Measurements from ENCODE around the gene MTMR8.

MTMR8 gene

DNA sequence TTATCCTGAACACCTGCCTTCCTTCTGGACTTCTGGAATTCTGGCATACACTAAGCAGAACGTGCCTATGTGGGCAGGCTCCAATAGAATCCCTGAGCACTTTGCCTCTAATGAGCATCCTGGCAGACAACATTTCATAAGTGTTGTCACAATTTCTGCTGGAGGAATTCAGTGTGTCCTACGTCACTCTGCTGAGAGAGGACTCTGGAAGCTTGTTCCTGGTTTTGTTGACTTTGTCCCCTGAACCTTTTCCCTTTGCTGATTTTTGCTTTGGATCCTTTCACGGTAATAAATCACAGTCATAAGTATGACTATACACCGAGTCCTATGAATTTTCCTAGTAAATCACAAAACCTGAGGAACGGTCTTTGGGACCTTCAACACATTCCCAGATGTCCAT, 43.2 kb downstream of the MTMR8 start:
- no peak for TF ChIP-seq CTCF (IDR thresholded peaks at IDR 0.05; ENCODE audit: low read depth, low read length, missing control alignments)
- no peak overlapping the region for H3K4me3 ChIP-seq (ENCODE audit: low read depth, low read length)
- DNase-seq (ENCODE audit: low read depth), result no peak

- DNase-seq (ENCODE audit: low read depth), result no peak
- H3K4me3 ChIP-seq (ENCODE audit: low read depth, low read length), result no peak overlapping the region
- no peak for TF ChIP-seq CTCF (IDR thresholded peaks at IDR 0.05; ENCODE audit: low read depth, low read length, missing control alignments)
Measured at GRCh38 chrX:64350521-64350920, 44.7 kb downstream of the MTMR8 start.

- no peak overlapping the region for H3K4me3 ChIP-seq (ENCODE audit: low read depth, low read length)
- no peak for TF ChIP-seq CTCF (IDR thresholded peaks at IDR 0.05; ENCODE audit: low read depth, low read length, missing control alignments)
- no peak for DNase-seq (ENCODE audit: low read depth)
Measured at GRCh38 chrX:64350047-64350446, 45.2 kb downstream of the MTMR8 start.

- no peak for DNase-seq (ENCODE audit: low read depth)
- no peak overlapping the region for H3K4me3 ChIP-seq (ENCODE audit: low read depth, low read length)
- no peak for TF ChIP-seq CTCF (IDR thresholded peaks at IDR 0.05; ENCODE audit: low read depth, low read length, missing control alignments)
Measured at GRCh38 chrX:64342811-64343210, 52.4 kb downstream of the MTMR8 start.

- no peak overlapping the region for H3K4me3 ChIP-seq (ENCODE audit: low read depth, low read length)
- TF ChIP-seq CTCF (IDR thresholded peaks at IDR 0.05; ENCODE audit: low read depth, low read length, missing control alignments), result no peak
- no peak for DNase-seq (ENCODE audit: low read depth)
Measured at GRCh38 chrX:64338296-64338695, 57.0 kb downstream of the MTMR8 start.

DNA sequence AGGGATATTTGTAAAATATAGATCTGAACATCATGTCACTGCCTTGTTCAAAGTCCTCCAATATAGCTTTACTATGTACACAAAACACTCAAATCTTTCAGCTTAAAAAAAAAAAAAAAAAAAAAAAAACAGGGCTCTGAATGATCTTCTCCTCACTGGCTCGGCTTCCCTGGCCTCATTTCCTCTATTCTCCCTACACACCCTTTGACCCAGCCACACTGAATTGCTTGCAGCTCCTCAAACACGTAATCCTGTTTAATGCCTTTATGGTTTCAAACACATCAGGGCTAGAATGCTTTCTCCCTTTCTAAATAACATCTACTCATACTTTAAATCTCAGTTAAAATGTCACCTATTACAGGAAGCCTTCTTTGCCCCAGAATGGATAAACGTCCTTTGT, 60.8 kb downstream of the MTMR8 start:
- TF ChIP-seq CTCF (IDR thresholded peaks at IDR 0.05; ENCODE audit: low read depth, low read length, missing control alignments), result no peak

GRCh38 chrX:64330284-64330683, 65.0 kb downstream of the MTMR8 start:
- H3K4me3 ChIP-seq (ENCODE audit: low read depth, low read length), result no peak overlapping the region
- no peak for DNase-seq (ENCODE audit: low read depth)
- no peak for TF ChIP-seq CTCF (IDR thresholded peaks at IDR 0.05; ENCODE audit: low read depth, low read length, missing control alignments)

More for the DNA sequence above, 60.8 kb downstream of the MTMR8 start:
- DNase-seq (ENCODE audit: low read depth), result no peak
- no peak overlapping the region for H3K4me3 ChIP-seq (ENCODE audit: low read depth, low read length)
